Measurements from ENCODE around the gene OLFML2A.

The OLFML2A gene

DNA sequence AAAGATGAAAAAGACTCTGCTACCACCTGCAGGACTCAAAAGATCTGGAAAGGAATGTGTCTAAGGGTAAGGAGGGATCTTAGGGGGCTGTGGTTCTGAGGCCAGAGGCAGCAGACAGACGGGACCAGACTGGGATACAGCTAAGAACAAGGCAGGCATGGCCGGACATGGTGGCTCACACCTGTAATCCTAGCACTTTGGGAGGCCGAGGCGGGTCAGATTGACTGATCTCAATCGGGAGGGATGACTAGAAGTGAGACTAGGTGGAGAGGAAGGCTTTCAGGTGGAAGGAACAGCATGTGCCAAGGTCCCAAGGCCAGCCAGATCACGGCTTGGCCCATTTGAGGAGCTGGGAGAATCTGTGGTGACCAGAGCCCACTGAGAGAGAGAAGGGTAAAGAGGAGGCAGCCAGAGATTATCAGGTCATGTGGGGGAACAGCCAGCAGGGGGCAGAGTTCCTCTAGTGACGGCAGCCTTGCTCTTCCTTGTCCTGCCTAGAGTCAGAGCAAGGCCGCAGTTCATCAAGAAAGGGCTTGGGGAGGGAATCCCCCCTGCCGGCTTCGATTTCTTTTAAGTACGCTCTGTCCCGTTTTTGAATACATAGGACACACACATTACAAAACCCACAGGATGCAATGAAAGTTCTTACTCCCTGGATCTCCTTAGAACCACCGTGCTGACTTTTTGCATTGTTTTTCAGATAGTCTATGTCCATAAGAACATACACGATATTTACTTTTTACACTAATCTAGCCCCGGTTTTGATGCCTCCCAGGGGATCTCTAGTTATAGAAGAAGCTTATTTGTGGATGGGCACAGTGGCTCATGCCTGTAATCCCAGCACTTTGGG lies 2.6 kb upstream of the OLFML2A start (continued):
- TF ChIP-seq, protein P1, sequence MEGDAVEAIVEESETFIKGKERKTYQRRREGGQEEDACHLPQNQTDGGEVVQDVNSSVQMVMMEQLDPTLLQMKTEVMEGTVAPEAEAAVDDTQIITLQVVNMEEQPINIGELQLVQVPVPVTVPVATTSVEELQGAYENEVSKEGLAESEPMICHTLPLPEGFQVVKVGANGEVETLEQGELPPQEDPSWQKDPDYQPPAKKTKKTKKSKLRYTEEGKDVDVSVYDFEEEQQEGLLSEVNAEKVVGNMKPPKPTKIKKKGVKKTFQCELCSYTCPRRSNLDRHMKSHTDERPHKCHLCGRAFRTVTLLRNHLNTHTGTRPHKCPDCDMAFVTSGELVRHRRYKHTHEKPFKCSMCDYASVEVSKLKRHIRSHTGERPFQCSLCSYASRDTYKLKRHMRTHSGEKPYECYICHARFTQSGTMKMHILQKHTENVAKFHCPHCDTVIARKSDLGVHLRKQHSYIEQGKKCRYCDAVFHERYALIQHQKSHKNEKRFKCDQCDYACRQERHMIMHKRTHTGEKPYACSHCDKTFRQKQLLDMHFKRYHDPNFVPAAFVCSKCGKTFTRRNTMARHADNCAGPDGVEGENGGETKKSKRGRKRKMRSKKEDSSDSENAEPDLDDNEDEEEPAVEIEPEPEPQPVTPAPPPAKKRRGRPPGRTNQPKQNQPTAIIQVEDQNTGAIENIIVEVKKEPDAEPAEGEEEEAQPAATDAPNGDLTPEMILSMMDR (tag by site-specific recombination; IDR thresholded peaks at IDR 0.05), result peak; percentile 70
- TF ChIP-seq ZNF184 (tag by site-specific recombination; IDR thresholded peaks at IDR 0.05) (no peak), ZBTB26 (tag by site-specific recombination; optimal IDR thresholded peaks at IDR 0.05) (no peak), ZNF670 (tag by site-specific recombination; IDR thresholded peaks at IDR 0.05; ENCODE audit: low read depth) (no peak)

- Histone ChIP-seq H3K4me3 (ENCODE audit: low read depth, low read length) (peak overlapping the region; percentile 39), H3K4me1 (ENCODE audit: control insufficient read depth, insufficient read depth, low read length) (peaks cover 2% of the 10 kb centered on the region; the same call in 1 of the 2 replicates), H3K27ac (ENCODE audit: extremely low read depth, low read depth, low read length) (no peak overlapping the region; the same call in 1 of the 2 replicates), H3K36me3 (ENCODE audit: control insufficient read depth in 2 of 2, insufficient read depth in 1 of 2, low read length in 2 of 2) (no peaks in the 10 kb centered on the region), H3K9me3 (ENCODE audit: control insufficient read depth, insufficient read depth, low read depth, low read length) (no peaks in the 10 kb centered on the region)
- ChIA-PET CTCF (interaction anchor here (0.6 to 16.2 kb wide), 18 partner anchors 11 to 631 kb away, joined by 3 to 1257 read pairs (median 4); partner anchors contain the start of gene WDR38), POLR2A (interaction anchor here (1.3 to 11.9 kb wide), 3 partner anchors 34 to 85 kb away, joined by 6 to 201 read pairs (median 26); partner anchors contain the start of genes ARPC5L, RPL35 and WDR38)
- TF ChIP-seq ZNF629 (tag by site-specific recombination; IDR thresholded peaks at IDR 0.05) (no peak), ZNF513 (tag by site-specific recombination; IDR thresholded peaks at IDR 0.05) (no peak), OVOL3 (tag by site-specific recombination; IDR thresholded peaks at IDR 0.05) (no peak), ZNF670 (tag by site-specific recombination; IDR thresholded peaks at IDR 0.05; ENCODE audit: low read depth) (no peak), ZNF146 (tag by site-specific recombination; IDR thresholded peaks at IDR 0.05) (no peak), ZEB2 (tag by site-specific recombination; IDR thresholded peaks at IDR 0.05) (0 out of 2 replicates have a peak, but pooled peaks have one; percentile 41), ZNF248 (tag by site-specific recombination; IDR thresholded peaks at IDR 0.05) (no peak), ZNF223 (tag by site-specific recombination; IDR thresholded peaks at IDR 0.05) (no peak), ZNF335 (tag by site-specific recombination; conservative IDR thresholded peaks at IDR 0.05) (peak; percentile 44), ZFHX2 (tag by site-specific recombination; conservative IDR thresholded peaks at IDR 0.05) (no peak), ZNF366 (tag by site-specific recombination; conservative IDR thresholded peaks at IDR 0.05) (no peak), GLIS2 (tag by site-specific recombination; IDR thresholded peaks at IDR 0.05) (no peak), ZNF555 (tag by site-specific recombination; conservative IDR thresholded peaks at IDR 0.05) (no peak)
- TF ChIP-seq, protein P2, sequence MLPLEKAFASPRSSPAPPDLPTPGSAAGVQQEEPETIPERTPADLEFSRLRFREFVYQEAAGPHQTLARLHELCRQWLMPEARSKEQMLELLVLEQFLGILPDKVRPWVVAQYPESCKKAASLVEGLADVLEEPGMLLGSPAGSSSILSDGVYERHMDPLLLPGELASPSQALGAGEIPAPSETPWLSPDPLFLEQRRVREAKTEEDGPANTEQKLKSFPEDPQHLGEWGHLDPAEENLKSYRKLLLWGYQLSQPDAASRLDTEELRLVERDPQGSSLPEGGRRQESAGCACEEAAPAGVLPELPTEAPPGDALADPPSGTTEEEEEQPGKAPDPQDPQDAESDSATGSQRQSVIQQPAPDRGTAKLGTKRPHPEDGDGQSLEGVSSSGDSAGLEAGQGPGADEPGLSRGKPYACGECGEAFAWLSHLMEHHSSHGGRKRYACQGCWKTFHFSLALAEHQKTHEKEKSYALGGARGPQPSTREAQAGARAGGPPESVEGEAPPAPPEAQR (tag by site-specific recombination; IDR thresholded peaks at IDR 0.05), result no peak
- TF ChIP-seq, protein P3, sequence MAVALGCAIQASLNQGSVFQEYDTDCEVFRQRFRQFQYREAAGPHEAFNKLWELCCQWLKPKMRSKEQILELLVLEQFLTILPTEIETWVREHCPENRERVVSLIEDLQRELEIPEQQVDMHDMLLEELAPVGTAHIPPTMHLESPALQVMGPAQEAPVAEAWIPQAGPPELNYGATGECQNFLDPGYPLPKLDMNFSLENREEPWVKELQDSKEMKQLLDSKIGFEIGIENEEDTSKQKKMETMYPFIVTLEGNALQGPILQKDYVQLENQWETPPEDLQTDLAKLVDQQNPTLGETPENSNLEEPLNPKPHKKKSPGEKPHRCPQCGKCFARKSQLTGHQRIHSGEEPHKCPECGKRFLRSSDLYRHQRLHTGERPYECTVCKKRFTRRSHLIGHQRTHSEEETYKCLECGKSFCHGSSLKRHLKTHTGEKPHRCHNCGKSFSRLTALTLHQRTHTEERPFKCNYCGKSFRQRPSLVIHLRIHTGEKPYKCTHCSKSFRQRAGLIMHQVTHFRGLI (tag by site-specific recombination; IDR thresholded peaks at IDR 0.05), result no peak
Observed at GRCh38 chr9:124776618-124776953, 347 bp upstream of the OLFML2A start.

Data from HEK293 (cell line).